Transverse colon (tissue), 4 donors: Measurements from ENCODE around the gene GPR158.

Experiments
- POLR2A ChIP-seq: fragments of 450-650 bp; IDR thresholded peaks from one replicate; pipeline ENCODE4 v1.6.1; 2016; ENCODE audit warnings: antibody characterized with exemption, mild to moderate bottlenecking, moderate library complexity
- POLR2AphosphoS5 ChIP-seq, 3 donors: sonication (generic); formaldehyde crosslinking; IDR thresholded peaks; one replicate each; pipeline ENCODE4 v1.6.1; 2016; ENCODE audit warnings: antibody characterized with exemption in 3 of 3
- TF ChIP-seq, protein P1 (sequence below), 5 experiments: fragments of 200-600 bp in 3 of 5; fragments of 450-650 bp in 2 of 5; sonication (generic) in 3 of 5; IDR thresholded peaks; 1 replicate in 2 of 5; 2 replicates in 3 of 5; pipeline ENCODE4 v1.5.1; 2016 to 2017; ENCODE audit warnings: antibody characterized with exemption in 5 of 5, inconsistent platforms in 3 of 5, mild to moderate bottlenecking in 2 of 5, moderate library complexity in 1 of 5

DNA sequence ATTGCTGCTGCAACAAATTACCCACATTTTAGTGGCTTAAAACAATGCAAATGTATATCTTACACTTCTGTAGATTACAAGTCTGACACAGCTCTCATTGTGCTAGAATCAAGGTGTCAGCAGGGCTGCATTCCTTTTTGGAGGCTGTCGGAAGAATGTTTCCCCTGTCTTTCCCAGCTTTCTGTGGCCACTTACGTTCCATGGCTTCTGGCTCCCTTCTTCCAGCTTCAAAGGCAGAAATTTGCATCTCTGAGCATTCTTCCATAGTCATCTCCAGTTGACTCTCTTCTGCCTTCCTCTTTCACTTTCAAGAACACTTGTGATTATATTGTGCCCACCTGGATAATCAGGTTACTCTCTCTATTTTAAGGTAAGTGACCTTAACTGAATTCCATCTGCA lies 125.3 kb downstream of the GPR158 start:
- TF ChIP-seq, protein P1, sequence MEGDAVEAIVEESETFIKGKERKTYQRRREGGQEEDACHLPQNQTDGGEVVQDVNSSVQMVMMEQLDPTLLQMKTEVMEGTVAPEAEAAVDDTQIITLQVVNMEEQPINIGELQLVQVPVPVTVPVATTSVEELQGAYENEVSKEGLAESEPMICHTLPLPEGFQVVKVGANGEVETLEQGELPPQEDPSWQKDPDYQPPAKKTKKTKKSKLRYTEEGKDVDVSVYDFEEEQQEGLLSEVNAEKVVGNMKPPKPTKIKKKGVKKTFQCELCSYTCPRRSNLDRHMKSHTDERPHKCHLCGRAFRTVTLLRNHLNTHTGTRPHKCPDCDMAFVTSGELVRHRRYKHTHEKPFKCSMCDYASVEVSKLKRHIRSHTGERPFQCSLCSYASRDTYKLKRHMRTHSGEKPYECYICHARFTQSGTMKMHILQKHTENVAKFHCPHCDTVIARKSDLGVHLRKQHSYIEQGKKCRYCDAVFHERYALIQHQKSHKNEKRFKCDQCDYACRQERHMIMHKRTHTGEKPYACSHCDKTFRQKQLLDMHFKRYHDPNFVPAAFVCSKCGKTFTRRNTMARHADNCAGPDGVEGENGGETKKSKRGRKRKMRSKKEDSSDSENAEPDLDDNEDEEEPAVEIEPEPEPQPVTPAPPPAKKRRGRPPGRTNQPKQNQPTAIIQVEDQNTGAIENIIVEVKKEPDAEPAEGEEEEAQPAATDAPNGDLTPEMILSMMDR (IDR thresholded peaks at IDR 0.05), result no peak
- TF ChIP-seq POLR2A (no peak), POLR2AphosphoS5 (IDR thresholded peaks at IDR 0.05) (no peak)
